OCI-LY7 (cell line): ENCODE results near the gene GP1BB.

ENCODE experiments used
- CTCF ChIP-seq: fragments of 200-600 bp; sonication (generic); conservative IDR thresholded peaks from 2 replicates; pipeline ENCODE4 v1.5.1; 2014; ENCODE audit warnings: mild to moderate bottlenecking, antibody characterized with exemption, low read length, moderate library complexity, mixed read lengths
- EZH2phosphoT487 ChIP-seq: fragments of 200-600 bp; sonication (generic); IDR thresholded peaks from 2 replicates; pipeline ENCODE4 v1.6.1; 2018; ENCODE audit warnings: low read depth, borderline replicate concordance, mild to moderate bottlenecking, mixed run types, antibody characterized with exemption, low read length, moderate library complexity, mixed read lengths

GRCh38 chr22:19716041-19716828 lies 7.1 kb upstream of the GP1BB start:
- TF ChIP-seq CTCF (no peak), EZH2phosphoT487 (no peak)
